ENCODE measurements around the gene AUNIP.

Gene AUNIP

DNA sequence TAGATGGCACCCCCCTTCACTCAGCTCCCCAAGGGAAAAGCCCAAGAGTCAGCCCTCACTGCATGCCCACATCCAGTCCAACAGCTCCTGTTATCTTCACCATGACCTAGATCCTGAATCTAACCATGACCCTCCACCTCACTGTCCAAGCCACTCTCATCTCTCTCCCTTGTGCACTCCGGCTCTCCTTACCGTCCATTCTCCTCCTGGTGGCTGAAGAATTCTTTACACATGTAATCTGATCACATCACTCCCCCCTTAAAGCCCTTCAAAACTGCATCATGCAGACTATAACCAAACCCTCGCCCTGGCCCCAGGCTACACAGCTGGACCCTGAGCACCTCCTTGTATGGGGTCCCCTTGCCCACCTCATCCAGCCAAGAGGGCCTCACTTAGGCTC lies 30.2 kb upstream of the AUNIP start:
- no peak for DNase-seq (ENCODE audit: low read depth in 2 of 2, low spot score in 1 of 2)

DNA sequence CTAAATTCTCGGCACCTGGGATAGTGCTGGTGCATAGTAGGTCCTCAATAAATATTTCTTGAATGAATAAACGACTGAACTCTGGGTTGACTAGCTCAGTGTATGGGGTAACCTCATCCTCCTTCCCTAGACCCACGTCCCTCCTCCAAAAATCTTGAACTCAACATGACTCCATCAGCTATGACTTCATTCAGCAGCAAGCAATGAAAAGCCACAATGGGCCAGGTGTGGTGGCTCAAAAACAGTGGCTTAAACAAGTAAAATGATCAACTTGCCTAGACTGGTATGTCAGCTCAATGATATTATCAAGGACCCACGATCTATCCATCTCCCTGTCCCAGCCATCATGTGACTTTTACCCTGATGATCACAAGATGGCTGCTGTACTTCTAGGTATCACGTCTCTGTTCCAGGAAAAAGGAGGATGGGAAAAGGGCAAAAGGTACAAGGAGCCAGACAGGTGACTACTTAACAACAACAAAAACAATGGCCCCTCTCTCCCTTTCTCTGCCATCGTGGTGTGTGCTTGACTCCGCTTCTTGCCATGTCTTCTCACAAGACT lies 29.2 kb upstream of the AUNIP start:
- DNase-seq (ENCODE audit: low read depth in 2 of 2, low spot score in 1 of 2), result no peak

DNA sequence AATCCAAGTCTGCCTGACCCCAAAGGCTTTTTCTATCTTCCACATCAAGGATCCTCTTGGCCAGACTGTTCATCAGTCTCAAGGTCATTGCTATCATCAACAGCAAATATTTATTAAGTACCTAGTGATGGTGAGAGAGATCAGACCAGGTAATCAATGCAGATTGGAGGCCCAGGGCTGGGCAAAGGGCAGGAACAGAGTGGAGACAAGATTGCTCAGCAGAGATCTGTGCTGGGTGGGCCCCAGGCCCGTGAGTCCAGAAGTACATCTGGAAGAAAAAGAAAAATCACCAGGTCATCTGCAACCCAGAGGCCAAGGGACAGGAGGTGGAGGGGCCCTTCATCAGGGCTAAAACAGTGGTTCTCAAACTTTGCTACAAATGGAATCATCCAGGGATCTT lies 26.3 kb upstream of the AUNIP start:
- DNase-seq (ENCODE audit: low read depth in 2 of 2, low spot score in 1 of 2), result no peak

DNA sequence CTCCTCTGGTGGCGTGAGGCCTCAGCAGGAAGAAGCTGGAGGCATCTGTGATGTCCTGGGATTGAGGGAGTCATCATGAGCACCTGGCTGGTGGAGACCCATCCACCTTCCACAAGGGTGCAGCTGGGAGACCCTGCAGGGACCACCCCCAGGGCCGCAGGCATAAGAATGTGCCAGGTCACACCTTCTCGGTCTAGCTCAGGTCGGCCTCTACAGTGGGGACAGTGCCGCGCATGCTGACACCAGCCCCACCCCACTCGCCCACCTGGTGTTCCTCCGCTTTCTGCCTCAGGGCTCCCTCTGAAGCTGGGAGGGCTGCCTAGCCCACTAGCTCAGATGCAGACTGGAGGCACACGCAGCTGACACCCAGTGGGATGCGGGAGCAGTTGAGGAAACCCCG lies 22.0 kb upstream of the AUNIP start:
- no peak for DNase-seq (ENCODE audit: low read depth in 2 of 2, low spot score in 1 of 2)

DNA sequence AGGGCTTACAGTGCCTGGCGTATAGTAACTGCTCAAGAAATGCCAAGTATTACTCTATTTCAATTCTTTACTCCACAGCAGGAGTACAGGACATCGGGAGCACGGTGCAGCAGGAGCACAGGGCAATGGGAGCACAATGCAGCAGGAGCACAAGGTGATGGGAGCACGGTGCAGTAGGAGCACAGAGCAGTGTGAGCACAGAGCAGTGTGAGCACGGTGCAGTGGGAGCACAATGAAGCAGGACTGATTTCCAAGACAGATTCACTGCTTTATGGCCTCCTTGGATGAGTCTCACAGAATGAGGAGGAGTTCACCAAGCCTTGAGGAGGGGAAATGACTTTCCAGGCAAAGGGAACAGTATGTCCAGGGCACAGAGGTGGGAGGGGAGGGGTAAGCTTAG lies 21.3 kb upstream of the AUNIP start:
- no peak for DNase-seq (ENCODE audit: low read depth in 2 of 2, low spot score in 1 of 2)

DNA sequence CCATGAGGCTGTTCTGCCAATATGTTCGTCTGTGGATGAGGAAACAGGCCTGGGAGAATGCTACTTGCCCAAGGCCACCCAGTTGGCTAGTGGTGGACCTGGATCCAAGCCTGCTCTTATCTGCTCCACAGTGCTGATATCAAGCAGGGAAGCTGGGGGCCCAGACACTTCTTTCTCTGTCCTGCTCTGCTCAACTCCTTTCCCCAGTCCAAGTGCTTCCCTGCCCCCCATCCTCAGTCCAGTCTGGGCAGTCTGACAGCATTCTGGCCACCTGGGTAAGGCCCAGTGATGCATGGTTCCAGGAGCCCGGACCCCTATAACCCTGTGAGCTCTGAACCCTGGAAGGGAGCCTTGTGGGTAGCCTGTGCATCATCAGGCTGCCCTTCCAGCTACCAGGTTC lies 20.4 kb upstream of the AUNIP start:
- DNase-seq (ENCODE audit: low read depth in 2 of 2, low spot score in 1 of 2), result no peak

DNA sequence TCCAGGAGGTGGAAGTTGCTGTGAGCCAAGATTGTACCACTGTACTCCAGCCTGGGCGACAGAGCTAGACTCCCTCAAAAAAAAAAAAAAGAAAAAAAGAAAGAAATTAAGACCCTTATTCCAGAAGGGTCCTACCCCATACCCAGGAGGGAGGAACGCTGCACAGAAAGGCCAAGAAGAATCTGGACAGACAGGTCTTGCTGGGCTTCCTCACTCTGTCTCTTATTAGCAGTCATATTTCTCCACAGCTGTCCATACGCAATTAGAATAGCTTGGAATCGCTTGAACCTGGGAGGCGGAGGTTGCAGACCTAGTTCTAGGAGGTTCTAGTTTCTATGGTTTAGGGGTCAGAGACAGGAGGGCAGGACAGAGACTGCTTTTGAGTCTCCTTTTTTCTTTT lies 19.4 kb upstream of the AUNIP start:
- DNase-seq (ENCODE audit: low read depth in 2 of 2, low spot score in 1 of 2), result no peak

DNA sequence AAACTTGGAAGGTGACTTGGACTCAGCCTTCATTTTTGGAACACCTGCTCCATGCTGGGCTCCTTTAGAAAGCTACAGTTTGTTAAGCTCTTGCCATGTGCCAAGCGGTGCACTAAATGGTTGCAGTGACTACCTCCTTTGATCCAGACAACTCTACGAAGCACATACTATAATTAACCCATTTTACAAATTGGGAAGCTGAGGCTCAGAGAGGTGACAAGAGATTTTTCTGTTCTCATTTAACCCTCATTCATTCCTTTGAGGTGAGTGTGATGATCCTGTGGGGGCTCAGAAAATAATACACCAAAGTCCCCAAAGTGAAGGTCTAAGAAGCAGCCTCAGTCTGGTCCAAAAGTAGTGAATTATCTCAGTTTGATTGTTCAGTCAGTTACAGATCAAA lies 17.9 kb upstream of the AUNIP start:
- DNase-seq (ENCODE audit: low read depth in 2 of 2, low spot score in 1 of 2), result no peak

DNA sequence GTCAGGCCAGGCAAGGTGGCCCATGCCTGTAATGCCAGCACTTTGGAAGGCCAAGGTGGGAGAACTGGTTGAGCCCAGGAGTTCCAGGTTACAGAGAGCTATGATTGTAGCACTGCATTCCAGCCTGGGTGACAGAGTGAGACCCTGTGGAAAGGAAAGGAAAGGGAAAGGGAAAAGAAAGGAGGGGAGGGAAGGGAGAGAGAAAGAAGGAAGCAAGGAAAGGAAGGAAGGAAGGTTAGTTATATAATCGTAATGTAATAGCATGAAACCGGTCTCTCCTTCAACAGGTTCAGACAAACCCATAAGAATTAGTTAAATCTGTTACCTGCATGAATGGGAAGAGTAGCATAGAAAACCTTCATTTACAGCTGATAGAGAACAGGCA lies 17.4 kb upstream of the AUNIP start:
- DNase-seq (ENCODE audit: low read depth in 2 of 2, low spot score in 1 of 2), result no peak

DNA sequence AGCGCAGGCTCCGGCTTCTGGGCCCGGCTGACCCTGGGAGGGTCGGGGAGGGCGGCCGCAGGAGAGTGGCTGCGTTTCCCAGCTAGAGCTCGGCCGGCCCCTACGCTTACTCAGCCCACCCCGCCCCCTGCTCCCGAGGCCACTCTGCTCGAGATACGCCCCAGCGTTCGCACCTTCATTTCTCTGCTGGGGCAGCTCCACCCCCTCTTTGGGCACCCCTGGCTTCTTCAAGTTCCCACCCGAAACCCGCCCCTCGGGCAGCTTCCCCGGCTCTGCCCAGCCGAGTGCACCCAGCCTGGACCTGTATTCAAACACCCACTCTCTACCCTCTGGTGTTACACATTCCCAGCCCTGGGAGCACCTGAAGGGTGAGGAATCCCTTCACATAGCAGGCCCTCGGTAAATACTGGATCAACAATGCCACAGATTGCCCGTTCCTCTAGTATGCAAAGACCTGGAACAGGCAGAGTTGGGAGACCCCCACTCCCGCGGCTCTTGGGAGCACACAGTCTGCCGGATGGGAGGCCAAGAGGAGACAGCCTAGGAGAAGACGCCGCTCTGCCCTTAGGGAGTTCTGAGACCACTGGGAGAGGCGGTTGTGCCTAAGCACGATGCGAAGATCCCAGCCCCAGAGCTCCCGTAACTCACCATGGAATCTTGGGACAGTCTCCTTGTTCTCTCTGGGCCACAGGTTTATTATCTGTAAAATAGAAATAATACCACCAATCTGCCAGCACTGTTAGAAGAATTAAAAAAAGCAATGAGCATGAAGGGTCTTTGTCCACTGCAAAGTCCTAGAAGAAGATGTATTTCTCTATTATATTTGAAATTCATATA lies 16.8 kb upstream of the AUNIP start:
- DNase-seq (ENCODE audit: low read depth in 2 of 2, low spot score in 1 of 2), result no peak

DNA sequence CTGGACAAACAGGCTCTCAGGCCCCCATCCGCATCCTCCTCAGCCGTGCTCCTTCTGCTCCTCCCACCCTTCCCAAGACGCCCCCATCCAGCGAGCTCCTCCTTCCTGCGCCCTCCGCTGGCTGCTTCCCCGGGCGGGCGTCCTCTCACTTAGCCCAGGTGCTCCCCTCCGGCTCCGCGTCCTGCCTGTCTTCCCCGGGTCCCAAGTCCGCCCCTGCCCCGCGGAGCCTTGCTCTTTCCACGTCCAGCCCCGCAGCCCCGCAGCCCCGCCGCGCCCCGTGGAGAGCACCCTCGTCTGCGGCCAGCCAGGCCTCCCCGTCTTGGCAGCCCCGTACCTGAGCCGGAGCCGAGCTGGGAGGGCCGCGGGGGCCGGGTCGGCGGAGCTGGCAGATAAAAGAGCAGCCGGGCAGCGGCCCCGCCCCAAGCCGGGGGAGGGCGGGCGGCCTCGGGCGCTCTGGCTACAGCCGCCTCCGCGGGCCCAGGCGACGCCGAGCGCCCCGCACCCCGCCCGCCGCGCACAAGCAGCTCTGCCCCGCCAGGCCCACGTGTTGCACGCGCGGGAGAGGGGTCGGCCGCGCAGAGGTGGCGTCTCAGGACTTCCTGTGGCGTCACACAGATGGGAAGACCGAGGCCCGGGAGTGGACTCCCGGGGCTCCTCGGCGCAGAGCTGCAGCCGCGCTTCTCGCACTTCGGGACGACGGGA lies 16.0 kb upstream of the AUNIP start, which contains the start of gene PAQR7:
Gene PAQR7, minus strand, starts transcription at position 555 of the 702 bp plus-strand sequence. CDS start 11,869 bp downstream, outside the sequence.
- peak; percentile 22 to 43 for DNase-seq (ENCODE audit: low read depth in 2 of 2, low spot score in 1 of 2)

DNA sequence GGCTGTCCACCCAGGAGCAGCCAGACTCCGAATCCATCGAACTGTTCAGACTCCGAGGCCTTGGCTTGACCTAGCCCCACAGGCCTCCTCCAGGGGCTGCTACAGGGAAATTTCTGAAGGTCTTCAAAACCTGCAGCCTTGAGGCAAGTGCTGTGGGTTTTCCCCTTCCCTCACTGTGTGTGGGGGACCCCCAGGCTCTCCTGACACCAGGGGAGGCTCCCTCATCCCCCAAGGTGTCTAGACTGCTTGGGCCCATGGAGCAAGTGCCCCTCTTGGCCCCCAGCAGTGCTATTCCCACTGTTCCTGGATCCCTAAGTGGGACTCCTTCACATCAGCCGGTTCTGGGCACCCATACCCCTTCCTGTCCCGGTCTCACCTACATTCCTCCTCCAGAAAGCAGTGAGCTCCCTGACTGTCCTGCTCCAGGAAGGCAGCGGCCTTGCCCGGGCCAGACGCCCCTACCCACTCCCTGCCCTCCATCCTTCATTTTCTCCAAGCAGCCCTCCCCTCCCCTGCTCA lies 15.4 kb upstream of the AUNIP start:
- no peak for DNase-seq (ENCODE audit: low read depth in 2 of 2, low spot score in 1 of 2)

DNA sequence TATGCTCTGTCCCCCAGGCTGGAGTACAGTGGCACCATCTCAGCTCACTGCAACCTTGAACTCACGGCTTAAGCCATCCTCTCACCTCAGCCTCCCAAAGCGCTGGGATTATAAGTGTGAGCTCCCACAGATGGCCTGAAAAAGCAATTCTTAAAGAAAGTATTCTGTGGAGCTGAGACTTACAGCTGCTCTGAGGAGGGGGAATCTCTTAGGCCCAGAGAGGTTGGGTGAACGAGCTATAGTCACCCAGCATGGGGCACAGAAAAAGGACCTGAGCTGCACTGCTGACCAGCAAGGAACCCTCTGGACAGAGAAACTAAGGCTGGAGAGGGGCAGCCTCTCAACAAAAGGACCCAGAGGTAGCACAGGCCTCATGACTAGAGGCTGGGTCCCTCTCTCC lies 15.0 kb upstream of the AUNIP start:
- no peak for DNase-seq (ENCODE audit: low read depth in 2 of 2, low spot score in 1 of 2)

DNA sequence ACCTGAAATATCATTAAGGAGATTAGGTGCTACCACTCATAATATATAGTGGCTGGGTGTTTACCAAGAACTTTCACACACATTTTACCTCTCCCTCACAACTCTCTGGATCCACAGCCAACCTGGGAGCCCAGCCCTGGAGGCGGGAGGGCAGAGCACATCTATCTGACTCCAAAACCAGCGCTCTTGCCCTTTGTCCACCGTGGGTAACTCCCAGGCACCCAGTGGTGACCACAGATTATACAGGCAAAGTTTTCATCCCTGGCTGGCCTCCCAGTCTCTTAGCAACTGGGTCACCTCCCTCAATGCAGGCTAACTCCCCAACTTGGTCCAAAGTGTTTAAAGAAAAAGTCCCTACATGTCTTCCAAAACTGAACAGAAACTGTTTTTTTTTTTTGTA lies 13.9 kb upstream of the AUNIP start:
- DNase-seq (ENCODE audit: low read depth in 2 of 2, low spot score in 1 of 2), result no peak

DNA sequence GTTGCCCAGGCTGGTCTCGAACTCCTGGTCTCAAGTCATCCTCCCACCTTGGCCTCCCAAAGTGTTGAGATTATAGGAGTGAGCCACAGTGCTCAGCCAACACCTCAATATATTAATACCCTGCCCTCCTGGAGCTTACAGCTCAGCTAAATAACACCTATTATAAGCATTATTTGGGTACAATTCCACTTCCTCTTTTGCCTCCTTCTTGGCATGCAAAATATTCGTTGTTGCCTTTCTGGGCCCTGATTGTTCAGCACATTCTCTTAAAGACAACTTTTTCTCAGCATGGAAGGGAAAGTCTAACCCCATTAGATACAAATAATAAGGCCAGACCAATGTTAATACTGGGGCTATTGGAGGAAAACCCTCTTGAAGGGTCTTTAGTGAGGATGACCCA lies 13.5 kb upstream of the AUNIP start:
- DNase-seq (ENCODE audit: low read depth in 2 of 2, low spot score in 1 of 2), result no peak

DNA sequence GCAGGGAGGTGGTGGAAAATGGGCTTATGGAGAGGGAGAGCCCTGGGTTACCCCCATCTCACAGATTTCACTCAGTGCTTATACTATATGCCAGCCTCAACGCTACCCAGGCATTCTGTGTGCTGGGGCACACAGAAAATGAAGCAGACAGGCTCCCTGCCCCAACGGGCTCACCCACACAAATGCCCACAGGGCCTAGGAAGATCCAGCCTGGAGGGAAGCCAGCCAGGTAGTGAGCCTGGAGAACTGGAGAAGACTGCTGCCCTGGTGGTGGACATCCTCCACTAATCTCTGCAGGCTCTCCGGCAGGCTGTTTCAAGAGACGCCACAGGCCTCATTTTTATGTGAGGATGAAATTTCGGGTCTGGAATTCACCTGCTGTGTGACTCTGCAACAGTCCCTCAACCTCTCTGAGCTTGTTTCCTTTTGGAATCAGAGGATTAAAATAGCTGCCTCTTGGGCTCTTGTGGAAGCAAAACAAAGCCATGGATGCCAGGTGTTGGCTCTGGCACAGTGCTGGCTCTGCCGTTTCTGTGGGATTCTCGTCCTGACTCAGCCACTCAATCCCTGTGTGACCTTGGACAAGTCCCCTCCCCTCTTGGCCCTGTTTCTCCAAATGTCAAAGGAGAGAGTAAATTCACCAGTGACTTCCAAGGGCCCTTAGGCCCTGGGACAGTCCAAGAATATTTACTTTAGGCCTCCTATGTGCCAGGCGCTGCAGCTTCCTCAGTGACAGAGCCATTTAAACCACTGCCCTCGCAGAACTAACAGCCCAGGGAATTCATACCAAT lies 12.6 kb upstream of the AUNIP start:
- DNase-seq (ENCODE audit: low read depth in 2 of 2, low spot score in 1 of 2), result no peak

DNA sequence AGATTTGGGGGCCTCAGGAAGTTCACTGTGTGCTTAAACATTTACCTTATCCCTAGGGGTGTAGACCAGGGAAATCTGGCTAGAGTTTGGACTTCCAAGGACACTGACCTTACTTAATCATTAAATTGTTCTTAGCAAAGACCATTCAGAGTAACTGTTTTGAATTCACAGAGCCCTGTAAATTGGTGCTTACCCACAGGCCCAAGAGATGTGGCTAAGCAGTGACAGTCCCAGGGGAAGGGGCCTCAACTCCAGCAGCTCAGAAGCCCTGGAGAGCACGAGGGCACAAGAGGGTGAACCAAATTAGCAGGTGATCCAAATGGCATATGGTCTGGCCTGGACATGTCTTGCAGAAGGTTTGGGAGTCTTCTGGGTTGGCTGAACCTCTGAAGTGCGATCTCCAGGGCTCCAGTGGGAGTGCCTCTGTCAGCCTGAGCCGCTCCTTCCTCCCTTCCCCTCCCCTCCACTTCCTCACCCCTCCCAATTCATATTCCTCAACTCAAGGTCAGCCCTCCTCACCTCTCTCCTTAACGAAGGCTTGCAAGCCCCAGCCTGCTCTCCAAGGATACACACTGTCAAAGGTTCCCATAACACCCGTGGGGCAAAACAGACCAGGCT lies 11.9 kb upstream of the AUNIP start:
- DNase-seq (ENCODE audit: low read depth in 2 of 2, low spot score in 1 of 2), result no peak

DNA sequence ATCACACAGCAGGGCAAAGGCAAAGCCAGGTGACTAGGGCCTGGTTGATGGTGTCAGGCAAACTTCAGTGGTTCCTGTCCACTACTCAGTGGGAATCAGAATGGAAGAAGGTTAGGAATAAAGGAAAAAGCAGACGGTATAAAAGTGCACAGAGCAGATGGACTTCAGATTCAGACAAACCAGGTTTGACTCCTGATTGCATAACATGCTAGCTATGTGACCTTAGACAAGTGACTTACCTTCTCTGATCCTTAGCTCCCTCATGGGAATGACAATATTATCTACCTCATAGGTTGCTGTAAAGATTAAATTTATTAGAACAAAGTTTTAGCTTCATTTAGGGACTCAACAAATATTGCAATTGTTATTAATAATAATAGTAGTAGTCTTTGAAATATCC lies 11.4 kb upstream of the AUNIP start:
- no peak for DNase-seq (ENCODE audit: low read depth in 2 of 2, low spot score in 1 of 2)

DNA sequence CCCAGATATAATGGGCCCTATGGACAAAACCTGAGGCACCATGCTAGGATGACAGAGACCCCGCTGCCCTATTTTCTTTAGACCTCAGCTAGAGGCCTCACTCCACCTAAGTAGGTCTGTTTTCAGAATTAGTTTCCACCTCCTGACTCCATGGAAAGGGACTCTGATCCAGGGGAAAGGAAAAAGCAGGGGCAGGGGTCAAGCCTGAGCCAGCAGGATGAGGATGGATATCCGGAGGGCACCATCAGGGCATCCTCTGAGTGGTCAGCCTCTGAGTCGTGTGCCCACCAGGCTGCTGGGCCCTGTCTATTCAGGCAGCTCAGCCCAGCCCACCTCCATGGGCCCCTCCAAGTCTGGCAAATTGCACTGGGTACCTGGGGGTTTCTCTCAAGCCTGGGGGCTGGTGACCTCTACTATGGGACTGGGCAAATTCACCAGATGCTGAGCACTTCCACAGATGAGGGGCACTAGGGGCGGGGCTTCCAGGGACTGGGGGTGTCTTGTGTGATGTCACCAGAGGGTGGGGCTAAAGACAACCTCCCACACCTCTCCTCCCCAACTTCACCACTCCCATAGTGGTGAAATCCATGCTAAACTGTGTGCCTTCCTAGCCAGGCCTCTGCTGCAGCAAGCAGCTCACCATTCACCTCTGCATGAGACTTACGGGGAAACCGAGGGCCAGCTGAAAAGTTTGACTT lies 10.8 kb upstream of the AUNIP start:
- DNase-seq (ENCODE audit: low read depth in 2 of 2, low spot score in 1 of 2), result no peak
